CD8-positive, alpha-beta memory T cell (primary cell): Measurements from ENCODE around the gene CSE1L. TPM values are rescaled to one million over a fixed set of nuclear protein-coding genes. Genes with fewer than 3 reads are reported as not detected.
A peak's percentile ranks its signal among the peaks of the same experiment; 100 is the strongest.

Experiments
- CTCF ChIA-PET: fragments of 350-600 bp; sonication (Branson Sonifier 250); formaldehyde crosslinking; loops from one replicate; lab custom pipeline; 2021; ENCODE audit warnings: antibody characterized with exemption; lab: Charles Lee
- POLR2A ChIA-PET: fragments of 350-600 bp; sonication (Branson Sonifier 250); formaldehyde crosslinking; loops from one replicate; lab custom pipeline; 2021; ENCODE audit warnings: antibody characterized with exemption; lab: Charles Lee
- DNase-seq, 5 donors: peaks; one replicate each; pipeline versions ENCODE4 v3.0.0 to v3.0.0-alpha.2; 2020 to 2022; ENCODE audit warnings: mixed read lengths in 1 of 5
- H3K27ac ChIP-seq: one replicate; pipeline ENCODE4 v1.7.0; 2013; ENCODE audit warnings: low read depth, mild to moderate bottlenecking, low read length, moderate library complexity
- H3K27me3 ChIP-seq: 2 replicates; pipeline ENCODE4 v1.7.0; 2013; ENCODE audit warnings: low read length, mild to moderate bottlenecking; ENCODE audit not compliant: insufficient read depth, poor library complexity, severe bottlenecking
- H3K36me3 ChIP-seq: 2 replicates; pipeline ENCODE4 v1.7.0; 2013; ENCODE audit warnings: mild to moderate bottlenecking, low read length, moderate library complexity; ENCODE audit not compliant: insufficient read depth
- H3K4me1 ChIP-seq: 2 replicates; pipeline ENCODE4 v1.7.0; 2013; ENCODE audit warnings: mild to moderate bottlenecking, low read length, moderate library complexity; ENCODE audit not compliant: insufficient read depth
- H3K4me3 ChIP-seq: 2 replicates; pipeline ENCODE4 v1.7.0; 2013; ENCODE audit warnings: mild to moderate bottlenecking, low read length
- H3K9me3 ChIP-seq: 2 replicates; pipeline ENCODE4 v1.7.0; 2013; ENCODE audit warnings: mild to moderate bottlenecking, low read length
- H3K27ac Mint-ChIP-seq, 8 donors: one replicate each; pipeline ENCODE4 v1.8.0; 2020 to 2021; ENCODE audit warnings: mixed read lengths in 8 of 8, mild to moderate bottlenecking in 6 of 8, inconsistent platforms in 3 of 8, moderate library complexity in 3 of 8
- H3K27me3 Mint-ChIP-seq, 2 donors: one replicate each; pipeline ENCODE4 v1.8.0; 2020 to 2021; ENCODE audit warnings: mixed read lengths in 2 of 2, mild to moderate bottlenecking in 1 of 2, moderate library complexity in 1 of 2
- H3K36me3 Mint-ChIP-seq, 3 donors: one replicate each; pipeline ENCODE4 v1.8.0; 2020 to 2021; ENCODE audit warnings: mixed read lengths in 3 of 3, inconsistent platforms in 1 of 3, mild to moderate bottlenecking in 1 of 3
- H3K4me1 Mint-ChIP-seq, 3 donors: one replicate each; pipeline ENCODE4 v1.8.0; 2020 to 2021; ENCODE audit warnings: mixed read lengths in 3 of 3, inconsistent platforms in 1 of 3, mild to moderate bottlenecking in 1 of 3
- H3K4me3 Mint-ChIP-seq, 7 donors: one replicate each; pipeline ENCODE4 v1.8.0; 2020 to 2021; ENCODE audit warnings: mixed read lengths in 7 of 7, mild to moderate bottlenecking in 6 of 7, moderate library complexity in 4 of 7, inconsistent platforms in 2 of 7
- H3K9me3 Mint-ChIP-seq, 5 donors: one replicate each; pipeline ENCODE4 v1.8.0; 2020 to 2022; ENCODE audit warnings: mixed read lengths in 5 of 5, mild to moderate bottlenecking in 3 of 5, moderate library complexity in 2 of 5, inconsistent platforms in 1 of 5
- polyA plus RNA-seq: library from polyadenylated mRNA; unstranded; fragments of 300-500 nt; fragmentation: Illumina TruSeq; gene quantifications from one replicate; pipeline ENCODE4 v1.2.3, GENCODE V29; 2021
- total RNA-seq, 2 experiments: library from RNA; stranded (reverse); gene quantifications; one replicate each; pipeline ENCODE4 v1.2.3, GENCODE V29; 2021

CSE1L gene, protein sequence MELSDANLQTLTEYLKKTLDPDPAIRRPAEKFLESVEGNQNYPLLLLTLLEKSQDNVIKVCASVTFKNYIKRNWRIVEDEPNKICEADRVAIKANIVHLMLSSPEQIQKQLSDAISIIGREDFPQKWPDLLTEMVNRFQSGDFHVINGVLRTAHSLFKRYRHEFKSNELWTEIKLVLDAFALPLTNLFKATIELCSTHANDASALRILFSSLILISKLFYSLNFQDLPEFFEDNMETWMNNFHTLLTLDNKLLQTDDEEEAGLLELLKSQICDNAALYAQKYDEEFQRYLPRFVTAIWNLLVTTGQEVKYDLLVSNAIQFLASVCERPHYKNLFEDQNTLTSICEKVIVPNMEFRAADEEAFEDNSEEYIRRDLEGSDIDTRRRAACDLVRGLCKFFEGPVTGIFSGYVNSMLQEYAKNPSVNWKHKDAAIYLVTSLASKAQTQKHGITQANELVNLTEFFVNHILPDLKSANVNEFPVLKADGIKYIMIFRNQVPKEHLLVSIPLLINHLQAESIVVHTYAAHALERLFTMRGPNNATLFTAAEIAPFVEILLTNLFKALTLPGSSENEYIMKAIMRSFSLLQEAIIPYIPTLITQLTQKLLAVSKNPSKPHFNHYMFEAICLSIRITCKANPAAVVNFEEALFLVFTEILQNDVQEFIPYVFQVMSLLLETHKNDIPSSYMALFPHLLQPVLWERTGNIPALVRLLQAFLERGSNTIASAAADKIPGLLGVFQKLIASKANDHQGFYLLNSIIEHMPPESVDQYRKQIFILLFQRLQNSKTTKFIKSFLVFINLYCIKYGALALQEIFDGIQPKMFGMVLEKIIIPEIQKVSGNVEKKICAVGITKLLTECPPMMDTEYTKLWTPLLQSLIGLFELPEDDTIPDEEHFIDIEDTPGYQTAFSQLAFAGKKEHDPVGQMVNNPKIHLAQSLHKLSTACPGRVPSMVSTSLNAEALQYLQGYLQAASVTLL
- total RNA-seq (100 to 1,000 TPM; 158 to 161 TPM), polyA plus RNA-seq (27.6 TPM)

- Histone ChIP-seq H3K27ac (peak within 1 kb of the TSS; percentile 77), H3K27me3 (no peaks in the 10 kb centered on the region), H3K4me1 (peaks cover 33% of the 10 kb centered on the region), H3K36me3 (no peaks in the 10 kb centered on the region), H3K4me3 (peak within 1 kb of the TSS; percentile 80), H3K9me3 (no peaks in the 10 kb centered on the region)
- Mint-ChIP-seq H3K4me1 (peaks cover 28 to 50% (median 42%) of the 10 kb centered on the region in 3 donors), H3K4me3 (peak within 1 kb of the TSS; percentile 97 to 100 (median 99)), H3K9me3 (no peaks in the 10 kb centered on the region), H3K36me3 (peaks cover 0 to 30% (median 0%) of the 10 kb centered on the region in 3 donors), H3K27me3 (no peaks in the 10 kb centered on the region), H3K27ac (peak within 1 kb of the TSS; percentile 96 to 99 (median 98))
- ChIA-PET POLR2A (interaction anchor here (0.6 to 2.0 kb wide), 6 partner anchors 9 to 235 kb away, joined by 3 to 9 read pairs (median 4); partner anchors contain the start of gene DDX27), CTCF (interaction anchor here (0.9 to 1.5 kb wide), 4 partner anchors 9 to 171 kb away, joined by 3 to 4 read pairs (median 3); no protein-coding TSS in a partner anchor)
- DNase-seq = peak; percentile 89 to 95 (median 92)
These were observed at the start of gene CSE1L for GRCh38 chr20:49046087-49046900. TSS of gene CSE1L (plus strand) at chr20:49046312. CDS start at chr20:49058464, 12,152 bp downstream.

DNA sequence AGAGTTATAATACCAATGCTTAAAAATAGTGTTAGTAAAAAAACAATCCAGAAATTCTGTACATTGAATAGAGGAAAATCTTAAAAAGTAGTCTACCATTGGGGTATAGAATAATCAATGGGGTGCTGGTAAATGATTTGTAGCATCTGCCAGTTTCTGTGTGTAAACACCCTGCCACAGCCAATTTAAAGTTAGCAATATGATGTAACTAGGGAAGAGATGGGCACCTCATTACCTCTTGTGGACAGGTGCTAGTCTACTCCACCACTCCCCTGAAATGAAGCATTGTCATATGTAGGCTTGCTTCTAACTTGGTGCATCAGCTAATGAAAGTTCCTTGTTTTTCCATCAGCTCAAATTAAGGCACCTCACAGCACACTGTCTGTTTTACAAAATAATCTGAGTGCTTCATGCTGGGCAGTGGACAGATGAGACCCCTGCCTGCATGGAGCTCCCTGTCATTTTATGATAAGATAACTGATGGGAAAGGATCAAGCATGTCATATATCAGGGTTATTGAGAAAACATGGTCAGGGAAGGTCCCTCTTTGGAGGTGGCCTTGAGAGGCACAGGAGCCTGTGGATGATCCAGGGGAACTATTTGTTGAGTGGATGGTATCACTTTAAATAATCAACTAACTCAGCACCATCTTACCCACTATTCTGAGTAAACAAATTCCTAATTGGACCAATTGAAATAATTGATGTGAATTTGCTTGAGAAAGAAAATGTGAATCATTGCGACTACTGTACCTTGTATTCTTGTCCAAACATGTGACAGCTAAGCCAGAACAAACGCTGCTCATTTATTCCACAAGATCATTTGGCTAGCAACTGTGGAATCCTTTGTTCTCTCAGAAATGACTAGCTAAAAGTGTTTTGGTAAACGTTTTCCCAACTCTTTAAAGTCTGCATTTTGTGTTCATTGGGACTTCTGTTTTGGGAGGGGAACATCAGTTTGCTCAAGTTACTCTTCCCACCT, 45.9 kb upstream of the CSE1L start:
- no peaks in the 10 kb centered on the region for H3K9me3 Mint-ChIP-seq
- peaks cover 8 to 74% (median 19%) of the 10 kb centered on the region in 3 donors for H3K36me3 Mint-ChIP-seq
- H3K4me1 Mint-ChIP-seq = no peaks in the 10 kb centered on the region
- no peak for DNase-seq
- no peaks in the 10 kb centered on the region for H3K27me3 Mint-ChIP-seq
- no peaks in the 10 kb centered on the region for H3K27me3 ChIP-seq
- no peak overlapping the region for H3K4me3 Mint-ChIP-seq
- H3K27ac ChIP-seq = no peak overlapping the region
- no peaks in the 10 kb centered on the region for H3K9me3 ChIP-seq
- H3K36me3 ChIP-seq = peaks cover 10% of the 10 kb centered on the region
- no peaks in the 10 kb centered on the region for H3K4me1 ChIP-seq
- ChIA-PET CTCF (no interaction called here), POLR2A (no interaction called here)
- H3K4me3 ChIP-seq = no peak overlapping the region
- H3K27ac Mint-ChIP-seq = peak overlapping the region in 1 of 8 donors; percentile 14

DNA sequence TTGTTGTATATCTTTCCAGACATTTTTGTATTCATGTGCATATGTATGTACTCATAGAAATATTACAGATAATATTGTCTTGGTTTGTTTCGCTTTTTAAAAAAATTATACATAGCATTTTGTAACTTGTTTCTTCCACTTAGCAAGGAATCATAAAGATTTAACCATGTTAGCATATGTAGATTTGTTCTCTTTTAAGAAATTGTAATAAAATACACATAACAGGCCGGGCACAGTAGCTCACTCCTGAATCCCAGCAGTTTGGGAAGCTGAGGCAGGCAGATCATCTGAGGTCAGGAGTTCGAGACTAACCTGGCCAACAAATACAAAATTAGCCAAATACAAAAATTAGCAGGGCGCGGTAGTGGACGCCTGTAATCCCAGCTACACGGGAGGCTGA, 44.4 kb upstream of the CSE1L start:
- no peak overlapping the region for H3K4me3 Mint-ChIP-seq
- no peaks in the 10 kb centered on the region for H3K27me3 ChIP-seq
- DNase-seq = no peak
- CTCF ChIA-PET = no interaction called here
- peaks cover 3% of the 10 kb centered on the region for H3K36me3 ChIP-seq
- no peaks in the 10 kb centered on the region for H3K9me3 ChIP-seq
- POLR2A ChIA-PET = no interaction called here
- H3K4me1 Mint-ChIP-seq = no peaks in the 10 kb centered on the region
- H3K27me3 Mint-ChIP-seq = no peaks in the 10 kb centered on the region
- no peak overlapping the region for H3K27ac ChIP-seq
- H3K36me3 Mint-ChIP-seq = peaks cover 2 to 71% (median 22%) of the 10 kb centered on the region in 3 donors
- H3K4me3 ChIP-seq = no peak overlapping the region
- no peaks in the 10 kb centered on the region for H3K4me1 ChIP-seq
- H3K27ac Mint-ChIP-seq = no peak overlapping the region
- no peaks in the 10 kb centered on the region for H3K9me3 Mint-ChIP-seq

DNA sequence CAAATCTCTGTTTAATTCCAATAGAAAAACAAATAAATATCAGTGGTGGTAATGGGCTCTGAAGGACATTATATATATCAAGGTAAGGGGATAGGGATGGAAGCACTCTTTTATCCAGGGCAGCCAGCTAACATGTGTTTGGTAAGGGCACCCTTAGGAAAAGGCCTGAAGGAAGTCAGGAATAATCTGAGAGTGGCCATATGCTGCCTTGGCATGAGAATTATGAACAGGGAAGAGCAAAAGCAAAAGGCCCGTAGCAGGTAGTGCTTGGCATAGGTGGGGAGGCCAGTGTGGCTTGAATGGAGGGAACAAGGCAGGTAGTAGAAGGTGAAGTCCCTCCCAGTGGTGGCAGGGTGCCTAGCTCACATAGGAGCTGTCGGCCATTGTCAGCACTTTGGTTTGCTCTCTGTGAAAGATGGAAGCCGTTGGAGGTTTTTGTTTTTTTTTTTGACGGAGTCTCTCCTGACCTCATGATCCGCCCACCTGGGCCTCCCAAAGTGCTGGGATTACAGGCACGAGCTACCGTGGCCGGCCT, 39.6 kb upstream of the CSE1L start:
- Histone ChIP-seq H3K4me3 (no peak overlapping the region), H3K9me3 (no peaks in the 10 kb centered on the region), H3K36me3 (peaks cover 9% of the 10 kb centered on the region), H3K27ac (no peak overlapping the region), H3K4me1 (no peaks in the 10 kb centered on the region), H3K27me3 (no peaks in the 10 kb centered on the region)
- H3K4me1 Mint-ChIP-seq = no peaks in the 10 kb centered on the region
- H3K27ac Mint-ChIP-seq = no peak overlapping the region
- H3K4me3 Mint-ChIP-seq = no peak overlapping the region
- H3K9me3 Mint-ChIP-seq = no peaks in the 10 kb centered on the region
- ChIA-PET POLR2A (no interaction called here), CTCF (no interaction called here)
- peaks cover 0 to 66% (median 21%) of the 10 kb centered on the region in 3 donors for H3K36me3 Mint-ChIP-seq
- no peak for DNase-seq
- H3K27me3 Mint-ChIP-seq = no peaks in the 10 kb centered on the region

DNA sequence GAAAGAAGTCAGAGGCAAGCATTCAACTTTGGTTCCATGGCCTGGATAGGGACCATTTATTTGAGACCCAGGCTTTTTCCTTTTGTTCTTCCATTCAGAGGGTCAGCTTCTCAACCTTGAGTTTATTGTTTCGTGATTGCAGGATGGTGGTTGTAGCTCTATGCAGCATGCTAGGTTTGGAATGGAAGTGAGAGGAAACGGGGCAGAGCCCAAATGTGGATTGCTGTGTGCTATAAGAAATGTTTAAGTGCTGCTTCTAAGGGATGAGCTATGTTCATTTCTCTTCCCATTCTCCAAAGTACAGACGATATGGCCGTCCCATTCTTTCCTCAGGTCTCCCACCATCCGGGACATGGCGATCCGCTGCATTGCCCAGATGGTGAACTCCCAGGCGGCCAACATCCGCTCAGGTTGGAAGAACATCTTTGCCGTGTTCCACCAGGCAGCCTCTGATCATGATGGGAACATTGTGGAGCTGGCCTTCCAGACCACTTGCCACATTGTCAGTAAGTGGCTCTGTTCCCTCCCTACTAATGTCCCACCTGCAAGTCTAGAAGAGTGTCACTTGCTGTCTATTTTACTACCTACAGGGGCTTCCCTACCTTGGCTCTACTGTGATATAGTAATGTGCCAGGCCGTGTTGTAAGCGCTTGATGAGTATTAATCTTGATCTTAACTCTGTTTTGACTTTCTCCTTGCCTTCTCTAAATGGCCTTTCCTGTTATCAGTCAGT, 36.0 kb upstream of the CSE1L start:
- H3K27me3 ChIP-seq = no peaks in the 10 kb centered on the region
- no peak for DNase-seq
- Mint-ChIP-seq H3K27ac (peak overlapping the region in 2 of 8 donors; percentile 8 to 39), H3K4me1 (no peaks in the 10 kb centered on the region), H3K27me3 (no peaks in the 10 kb centered on the region), H3K36me3 (peaks cover 11 to 82% (median 27%) of the 10 kb centered on the region in 3 donors), H3K9me3 (no peaks in the 10 kb centered on the region), H3K4me3 (no peak overlapping the region)
- POLR2A ChIA-PET = no interaction called here
- H3K27ac ChIP-seq = no peak overlapping the region
- H3K36me3 ChIP-seq = peaks cover 42% of the 10 kb centered on the region
- CTCF ChIA-PET = no interaction called here
- no peaks in the 10 kb centered on the region for H3K9me3 ChIP-seq
- H3K4me3 ChIP-seq = no peak overlapping the region
- no peaks in the 10 kb centered on the region for H3K4me1 ChIP-seq

- Mint-ChIP-seq H3K36me3 (peaks cover 4 to 72% (median 14%) of the 10 kb centered on the region in 3 donors), H3K27me3 (peaks cover 0 to 2% of the 10 kb centered on the region in 2 donors), H3K4me3 (no peak overlapping the region), H3K9me3 (no peaks in the 10 kb centered on the region), H3K27ac (peak overlapping the region in 1 of 8 donors; percentile 33), H3K4me1 (no peaks in the 10 kb centered on the region)
- H3K4me1 ChIP-seq = no peaks in the 10 kb centered on the region
- peaks cover 27% of the 10 kb centered on the region for H3K36me3 ChIP-seq
- H3K27me3 ChIP-seq = no peaks in the 10 kb centered on the region
- CTCF ChIA-PET = no interaction called here
- no peak overlapping the region for H3K4me3 ChIP-seq
- no peak for DNase-seq
- no peaks in the 10 kb centered on the region for H3K9me3 ChIP-seq
- no peak overlapping the region for H3K27ac ChIP-seq
- POLR2A ChIA-PET = no interaction called here
These were observed 21.9 kb upstream of the CSE1L start for GRCh38 chr20:49024220-49024619.
